Endothelial cell of umbilical vein (primary cell): Measurements from ENCODE around the gene WNT9A.

Experiments used
- CTCF ChIP-seq, 2 donors: IDR thresholded peaks; 1 replicate in 1 of 2; 2 replicates in 1 of 2; pipeline ENCODE4 v1.5.1; 2011; ENCODE audit warnings: low read length in 2 of 2, mild to moderate bottlenecking in 2 of 2, moderate library complexity in 2 of 2, control low read depth in 1 of 2, inconsistent platforms in 1 of 2, low read depth in 1 of 2; ENCODE audit not compliant: insufficient read depth in 1 of 2; ENCODE audit errors: extremely low read depth in 1 of 2
- EZH2 ChIP-seq: IDR thresholded peaks from 2 replicates; pipeline ENCODE4 v1.6.1; 2012; ENCODE audit warnings: borderline replicate concordance, low read depth, mild to moderate bottlenecking, moderate library complexity, low read length, inconsistent platforms; ENCODE audit not compliant: severe bottlenecking
- POLR2A ChIP-seq: IDR thresholded peaks from 2 replicates; pipeline ENCODE4 v1.6.1; 2012; ENCODE audit warnings: low read depth, mild to moderate bottlenecking, control low read depth, low read length

GRCh38 chr1:227890451-227891222 lies 57.1 kb downstream of the WNT9A start:
- no peak for TF ChIP-seq CTCF (IDR thresholded peaks at IDR 0.05; ENCODE audit: extremely low read depth in 1 of 2, insufficient read depth in 1 of 2, low read depth in 1 of 2, low read length in 2 of 2)
- TF ChIP-seq EZH2 = no peak
- TF ChIP-seq POLR2A = no peak
